HL-60 (cell line): ENCODE results near the gene RPE65.

Source experiments
- DNase-seq, 2 experiments: peaks; one replicate each; pipeline ENCODE4 v3.0.0-alpha.2; 2010 to 2020; ENCODE audit warnings: low read depth in 1 of 2, low spot score in 1 of 2
- H3K27ac ChIP-seq: fragments of 250-450 bp; sonication (Bioruptor Pico); replicated peaks from 2 replicates; pipeline ENCODE4 v1.5.1; 2020; ENCODE audit warnings: mild to moderate bottlenecking, moderate library complexity
- H3K27me3 ChIP-seq: fragments of 250-450 bp; sonication (Bioruptor Pico); 2 replicates; pipeline ENCODE4 v1.5.1; 2021; ENCODE audit warnings: mild to moderate bottlenecking, moderate library complexity; ENCODE audit not compliant: insufficient read depth, poor library complexity, severe bottlenecking
- H3K4me3 ChIP-seq: replicated peaks from 2 replicates; pipeline ENCODE4 v1.5.1; 2011; ENCODE audit warnings: mild to moderate bottlenecking, control low read depth, low read length; ENCODE audit not compliant: insufficient read depth
- CTCF ChIP-seq: IDR thresholded peaks from one replicate; pipeline ENCODE4 v1.5.1; 2011; ENCODE audit warnings: low read length, control low read depth, inconsistent platforms; ENCODE audit not compliant: insufficient read depth
- GABPA ChIP-seq: IDR thresholded peaks from 2 replicates; pipeline ENCODE4 v1.6.1; 2012; ENCODE audit warnings: low read depth
- POLR2AphosphoS5 ChIP-seq: IDR thresholded peaks from 2 replicates; pipeline ENCODE4 v1.6.1; 2012; ENCODE audit warnings: low read depth
- REST ChIP-seq: IDR thresholded peaks from 2 replicates; pipeline ENCODE4 v1.6.1; 2012; ENCODE audit warnings: low read depth; ENCODE audit not compliant: insufficient replicate concordance
- SPI1 ChIP-seq: IDR thresholded peaks from 2 replicates; pipeline ENCODE4 v1.6.1; 2012; ENCODE audit warnings: low read depth, mild to moderate bottlenecking, borderline replicate concordance

RPE65 gene

DNA sequence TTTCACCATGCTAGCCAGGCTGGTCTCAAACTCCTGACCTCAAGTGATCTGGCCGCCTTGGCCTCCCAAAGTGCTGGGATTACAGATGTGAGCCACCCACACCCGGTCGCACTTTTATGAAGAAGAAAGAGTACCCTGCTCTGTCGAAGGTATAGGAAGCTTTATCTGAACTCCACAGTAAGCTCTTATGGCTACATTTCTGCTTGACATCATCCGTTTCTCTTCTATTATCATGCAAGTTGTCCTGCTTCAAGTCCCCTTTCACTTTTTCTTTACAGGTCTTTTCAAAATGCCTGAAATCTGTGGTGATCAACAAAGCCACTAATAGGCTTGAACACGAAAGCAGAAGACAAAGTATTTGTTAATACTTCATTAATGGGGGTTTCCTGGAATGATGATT lies 4.0 kb downstream of the RPE65 start:
- Histone ChIP-seq H3K4me3 (no peak overlapping the region), H3K27me3 (no peaks in the 10 kb centered on the region), H3K27ac (no peak overlapping the region)
- DNase-seq: no peak
- TF ChIP-seq REST: no peak
- TF ChIP-seq SPI1: no peak
- no peak for TF ChIP-seq POLR2AphosphoS5

- H3K4me3 ChIP-seq: no peak overlapping the region
- TF ChIP-seq POLR2AphosphoS5 (no peak), SPI1 (no peak), REST (no peak), CTCF (peak; percentile 51)
- DNase-seq: peak; percentile 6 to 25
- no peaks in the 10 kb centered on the region for H3K27me3 ChIP-seq
- H3K27ac ChIP-seq: no peak overlapping the region
These were observed 6.8 kb downstream of the RPE65 start for GRCh38 chr1:68442822-68443556.

- Histone ChIP-seq H3K27ac (no peak overlapping the region), H3K4me3 (no peak overlapping the region), H3K27me3 (no peaks in the 10 kb centered on the region)
- TF ChIP-seq SPI1 (no peak), POLR2AphosphoS5 (no peak), CTCF (no peak), REST (no peak), GABPA (no peak)
- no peak for DNase-seq
These were observed 7.7 kb downstream of the RPE65 start for GRCh38 chr1:68442006-68442405.
